Stimulated activated CD8-positive, alpha-beta memory T cell treated with anti-CD3 and anti-CD28 coated beads, Interleukin-12 subunit alpha, Interleukin-12 subunit beta, amount 100 ng/mL, for 4 hours (primary cell): ENCODE measurements around the gene WNT1.

Experiments
- DNase-seq: peaks from one replicate; pipeline ENCODE4 v3.0.0-alpha.2; 2020; ENCODE audit warnings: low read depth

The WNT1 gene

DNA sequence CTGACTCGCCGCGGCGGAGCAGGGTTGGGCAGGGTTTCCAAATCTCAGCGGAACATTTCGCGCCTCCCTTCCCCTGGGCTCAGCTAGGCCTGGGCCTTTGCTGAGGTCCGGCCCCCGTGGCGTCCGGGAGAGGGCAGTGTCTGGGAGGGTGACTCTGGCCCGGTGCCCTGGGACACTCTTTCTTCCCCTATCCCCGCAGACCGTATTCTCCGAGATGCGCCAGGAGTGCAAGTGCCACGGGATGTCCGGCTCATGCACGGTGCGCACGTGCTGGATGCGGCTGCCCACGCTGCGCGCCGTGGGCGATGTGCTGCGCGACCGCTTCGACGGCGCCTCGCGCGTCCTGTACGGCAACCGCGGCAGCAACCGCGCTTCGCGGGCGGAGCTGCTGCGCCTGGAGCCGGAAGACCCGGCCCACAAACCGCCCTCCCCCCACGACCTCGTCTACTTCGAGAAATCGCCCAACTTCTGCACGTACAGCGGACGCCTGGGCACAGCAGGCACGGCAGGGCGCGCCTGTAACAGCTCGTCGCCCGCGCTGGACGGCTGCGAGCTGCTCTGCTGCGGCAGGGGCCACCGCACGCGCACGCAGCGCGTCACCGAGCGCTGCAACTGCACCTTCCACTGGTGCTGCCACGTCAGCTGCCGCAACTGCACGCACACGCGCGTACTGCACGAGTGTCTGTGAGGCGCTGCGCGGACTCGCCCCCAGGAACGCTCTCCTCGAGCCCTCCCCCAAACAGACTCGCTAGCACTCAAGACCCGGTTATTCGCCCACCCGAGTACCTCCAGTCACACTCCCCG lies 3.0 kb downstream of the WNT1 start:
- peak; percentile 24 for DNase-seq

DNA sequence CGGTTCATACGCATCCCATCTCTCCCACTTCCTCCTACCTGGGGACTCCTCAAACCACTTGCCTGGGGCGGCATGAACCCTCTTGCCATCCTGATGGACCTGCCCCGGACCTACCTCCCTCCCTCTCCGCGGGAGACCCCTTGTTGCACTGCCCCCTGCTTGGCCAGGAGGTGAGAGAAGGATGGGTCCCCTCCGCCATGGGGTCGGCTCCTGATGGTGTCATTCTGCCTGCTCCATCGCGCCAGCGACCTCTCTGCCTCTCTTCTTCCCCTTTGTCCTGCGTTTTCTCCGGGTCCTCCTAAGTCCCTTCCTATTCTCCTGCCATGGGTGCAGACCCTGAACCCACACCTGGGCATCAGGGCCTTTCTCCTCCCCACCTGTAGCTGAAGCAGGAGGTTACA lies 3.6 kb downstream of the WNT1 start:
- no peak for DNase-seq

DNA sequence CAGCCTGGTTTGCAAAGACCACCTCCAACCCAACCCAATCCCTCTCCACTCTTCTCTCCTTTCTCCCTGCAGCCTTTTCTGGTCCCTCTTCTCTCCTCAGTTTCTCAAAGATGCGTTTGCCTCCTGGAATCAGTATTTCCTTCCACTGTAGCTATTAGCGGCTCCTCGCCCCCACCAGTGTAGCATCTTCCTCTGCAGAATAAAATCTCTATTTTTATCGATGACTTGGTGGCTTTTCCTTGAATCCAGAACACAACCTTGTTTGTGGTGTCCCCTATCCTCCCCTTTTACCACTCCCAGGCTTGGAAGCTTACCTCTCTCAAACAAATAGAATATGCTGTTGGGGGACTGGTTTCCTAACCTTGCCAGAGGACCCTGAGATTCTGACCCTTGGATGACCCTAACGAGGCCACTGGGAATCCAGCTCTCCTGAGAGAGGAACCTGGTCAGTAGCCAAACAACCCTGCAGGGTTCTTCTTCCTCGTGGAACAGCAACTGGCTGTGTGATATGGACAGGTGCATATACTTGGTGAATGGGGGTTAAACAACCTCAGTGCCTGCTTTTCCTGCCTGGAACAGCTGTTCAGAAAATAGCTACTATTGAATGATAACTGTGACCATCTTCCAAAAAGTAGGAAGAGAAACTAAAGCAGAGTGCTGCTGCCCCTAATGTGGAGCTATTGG lies 4.4 kb downstream of the WNT1 start:
- no peak for DNase-seq

DNA sequence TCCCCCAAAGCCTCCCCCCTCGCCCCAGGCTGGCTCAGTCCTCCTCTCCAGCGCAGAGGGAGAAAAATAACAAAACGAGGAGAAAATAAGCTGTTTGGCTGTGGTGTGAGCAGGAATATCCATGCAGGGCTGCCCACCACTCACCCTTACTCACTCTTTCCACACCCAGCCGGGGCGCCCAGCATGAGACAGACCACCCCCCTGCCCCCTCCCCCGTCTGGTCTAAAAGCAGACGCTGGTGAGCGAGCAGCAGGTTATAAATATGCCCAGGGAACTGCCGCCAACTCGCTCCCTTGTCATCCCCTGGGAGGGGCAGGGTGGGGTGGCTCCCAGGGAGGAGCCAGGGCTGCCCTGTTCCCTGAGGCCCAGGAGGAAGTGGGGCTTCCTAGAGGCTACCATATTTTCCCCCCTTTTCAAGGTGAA lies 7.4 kb downstream of the WNT1 start:
- DNase-seq = no peak

DNA sequence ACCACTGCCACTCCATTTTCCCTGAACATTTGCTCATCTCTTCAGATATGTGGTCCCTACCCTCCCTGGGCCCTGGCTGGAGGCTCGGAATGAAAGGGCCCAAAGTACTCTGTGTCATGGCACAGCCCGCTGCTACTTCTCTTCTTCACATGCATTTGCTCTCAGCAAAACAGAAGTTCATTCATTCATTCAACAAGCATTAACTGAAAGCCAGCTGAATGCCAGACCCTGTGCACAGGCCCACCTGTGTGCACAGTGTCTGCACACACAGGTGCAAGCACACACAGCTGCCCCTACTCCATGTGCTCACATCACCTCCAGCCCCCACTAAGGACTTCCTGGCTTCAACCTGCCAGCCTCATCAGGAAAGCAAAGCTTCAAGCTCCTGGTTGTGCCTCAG lies 7.8 kb downstream of the WNT1 start:
- no peak for DNase-seq

DNA sequence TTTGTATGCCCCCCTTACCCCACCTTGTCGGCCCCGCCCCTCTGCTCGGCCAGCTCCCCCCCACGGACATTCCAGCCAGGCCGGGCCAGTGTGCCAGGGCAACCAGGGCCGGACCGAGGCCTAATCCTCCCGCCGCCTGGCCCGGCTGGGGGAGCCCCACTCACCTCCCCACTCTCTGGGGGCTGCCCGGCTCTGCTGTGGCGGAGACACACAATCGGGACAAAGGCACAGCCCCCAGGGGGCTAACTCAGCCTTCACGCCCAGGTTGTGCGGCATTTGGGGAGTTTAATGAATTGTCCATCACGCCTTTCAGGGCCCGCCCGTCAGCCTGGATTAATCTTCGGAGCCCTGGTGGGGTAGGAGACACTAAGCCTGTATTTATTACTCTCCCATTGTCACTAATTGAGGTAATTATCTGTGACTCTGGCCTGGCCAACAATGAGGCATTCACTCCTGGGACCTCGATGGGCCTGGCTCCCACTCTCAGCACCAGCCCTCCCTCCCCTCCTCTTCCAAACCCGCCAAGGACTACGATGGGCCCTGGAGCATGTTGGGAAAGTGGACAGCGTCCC lies 8.7 kb downstream of the WNT1 start:
- DNase-seq = no peak

DNA sequence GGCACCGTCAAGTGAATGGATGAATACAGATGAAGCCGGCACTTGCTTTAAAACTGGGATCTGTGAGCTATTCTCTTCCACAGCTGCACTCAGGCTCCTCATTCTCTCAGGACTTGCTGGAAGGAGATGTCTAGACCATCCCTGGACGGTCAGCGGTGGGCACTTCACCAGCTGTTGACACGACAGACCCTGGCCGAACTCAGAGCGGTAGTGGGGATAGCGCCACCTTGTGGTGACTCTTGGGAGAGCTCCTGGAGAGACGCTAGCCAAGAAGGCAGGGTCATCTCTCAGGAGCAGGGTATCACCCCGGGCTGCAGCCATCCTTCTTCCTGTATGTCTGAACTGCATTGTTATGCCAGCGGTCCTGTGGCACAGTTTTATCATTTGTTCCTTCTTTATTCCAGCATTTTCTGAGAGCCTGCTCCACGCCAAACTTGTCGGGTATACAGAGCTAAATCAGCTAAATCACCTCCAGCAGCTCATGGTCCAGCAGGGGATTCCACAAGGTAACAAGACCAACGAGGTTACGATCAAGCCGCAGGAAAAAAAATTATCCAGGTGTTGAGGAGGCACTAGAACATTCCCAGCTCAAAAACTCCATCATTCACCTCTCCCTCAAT lies 10.0 kb downstream of the WNT1 start:
- peak; percentile 41 for DNase-seq

DNA sequence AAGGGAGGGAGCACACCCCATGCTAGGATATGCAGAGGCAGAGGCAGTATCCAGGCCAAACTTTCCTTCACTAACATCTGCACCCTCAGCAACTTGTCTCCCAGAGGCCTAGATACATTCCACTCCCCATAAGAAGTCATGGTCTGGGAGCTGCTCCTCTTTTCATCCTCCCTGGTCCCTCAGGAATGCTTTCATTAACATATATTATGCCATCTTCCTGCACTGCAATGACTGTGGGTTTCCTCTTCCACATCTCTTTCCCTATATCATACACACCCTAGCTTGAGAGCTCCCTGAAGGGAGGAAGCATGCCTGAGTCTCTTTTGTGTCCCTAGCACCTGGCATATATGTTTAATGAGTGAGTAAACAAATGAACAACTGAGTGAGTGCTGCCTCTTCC lies 12.4 kb downstream of the WNT1 start:
- no peak for DNase-seq

DNA sequence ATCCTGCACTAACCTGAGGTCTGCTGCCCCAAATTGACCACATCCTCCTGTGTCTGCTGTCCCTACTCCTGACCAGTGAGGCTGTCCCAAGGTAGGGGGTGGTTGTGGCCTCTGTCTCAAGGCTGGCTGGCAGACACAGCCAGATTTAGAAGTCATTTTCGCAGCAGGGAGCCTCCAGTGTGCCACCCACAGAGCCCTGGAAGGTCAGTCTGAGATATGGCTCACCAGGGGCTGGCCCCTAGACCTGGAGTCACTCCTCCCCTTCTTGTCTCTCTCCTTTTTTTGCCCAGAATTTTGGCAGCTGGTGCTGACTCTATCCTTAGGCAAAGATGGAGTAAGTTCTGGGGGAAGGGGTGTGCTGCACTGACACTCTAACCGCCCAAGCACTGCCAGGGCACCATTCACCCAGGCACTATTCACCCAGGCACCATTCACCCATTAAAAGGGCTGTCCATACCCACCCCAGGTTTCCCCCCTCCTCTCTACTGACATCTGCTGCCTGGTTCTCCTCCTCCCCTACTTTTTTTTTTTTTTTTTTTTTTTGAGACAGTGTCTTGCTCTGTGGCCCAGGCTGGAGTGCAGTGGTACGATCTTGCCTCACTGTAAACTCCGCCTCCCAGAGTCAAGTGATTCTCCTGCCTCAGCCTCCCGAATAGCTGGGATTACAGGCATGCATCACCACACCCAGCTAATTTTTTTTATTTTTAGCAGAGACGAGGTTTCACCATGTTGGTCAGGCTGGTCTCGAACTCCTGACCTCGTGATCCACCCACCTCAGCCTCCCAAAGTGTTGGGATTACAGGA lies 13.3 kb downstream of the WNT1 start:
- no peak for DNase-seq

DNA sequence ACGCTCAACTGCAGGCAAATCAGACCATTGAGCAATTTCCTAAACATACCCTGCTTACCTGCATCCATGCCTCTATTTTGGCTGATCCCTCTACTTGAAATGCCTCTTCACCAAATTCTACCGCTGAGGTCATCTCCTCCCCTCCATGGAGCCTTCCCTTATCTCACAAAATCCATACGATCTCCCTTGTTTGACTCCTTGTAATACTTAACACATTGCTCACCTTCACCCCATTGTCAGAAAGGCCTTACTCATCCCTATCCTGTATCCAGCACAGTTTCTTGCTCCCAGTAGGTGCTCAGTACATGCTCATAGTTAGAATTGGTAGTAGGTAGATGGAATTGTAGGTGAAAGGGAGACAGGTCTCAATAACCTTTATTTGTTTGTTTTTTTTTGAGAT lies 15.7 kb downstream of the WNT1 start:
- DNase-seq = no peak

DNA sequence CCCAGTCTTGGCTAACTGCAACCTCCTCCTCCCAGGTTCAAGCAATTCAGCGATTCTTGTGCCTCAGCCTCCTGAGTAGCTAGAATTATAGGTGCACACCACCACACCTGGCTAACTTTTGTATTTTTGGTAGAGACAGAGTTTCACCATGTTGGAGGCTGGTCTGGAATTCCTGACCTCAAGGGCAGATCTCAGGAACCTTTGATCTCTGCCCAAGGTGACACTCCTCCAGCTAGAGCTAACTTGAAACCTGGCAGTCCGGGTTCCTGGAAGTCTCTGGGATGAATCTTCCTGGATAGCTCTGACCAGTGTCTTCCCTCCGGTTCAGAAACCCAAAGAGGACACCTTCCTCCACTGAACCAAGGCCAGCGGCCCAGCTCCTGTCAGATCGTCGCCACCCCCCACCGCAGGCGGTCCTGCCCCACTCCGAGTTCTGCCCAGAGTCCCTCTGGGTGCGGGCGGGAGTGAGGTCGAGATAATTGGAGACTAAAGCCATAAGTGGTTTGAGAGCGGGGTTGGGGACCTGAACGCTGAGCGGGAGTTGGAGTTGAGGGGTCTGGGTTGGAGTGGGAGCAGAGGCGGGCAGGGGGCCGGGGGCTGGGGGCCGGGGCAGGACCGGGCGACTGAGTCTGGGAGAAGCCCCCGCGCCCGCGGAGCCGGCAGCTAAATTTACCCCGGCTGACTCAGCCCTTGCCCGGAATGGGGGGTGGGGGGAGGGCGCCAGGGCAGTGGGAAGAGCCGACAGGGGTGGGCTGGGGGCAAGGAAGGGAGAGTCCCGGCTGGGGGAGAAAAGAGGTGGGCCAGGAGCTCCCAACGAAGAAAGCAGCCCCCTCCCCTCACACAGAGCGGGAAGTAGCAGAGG lies 16.3 kb downstream of the WNT1 start:
- no peak for DNase-seq

DNA sequence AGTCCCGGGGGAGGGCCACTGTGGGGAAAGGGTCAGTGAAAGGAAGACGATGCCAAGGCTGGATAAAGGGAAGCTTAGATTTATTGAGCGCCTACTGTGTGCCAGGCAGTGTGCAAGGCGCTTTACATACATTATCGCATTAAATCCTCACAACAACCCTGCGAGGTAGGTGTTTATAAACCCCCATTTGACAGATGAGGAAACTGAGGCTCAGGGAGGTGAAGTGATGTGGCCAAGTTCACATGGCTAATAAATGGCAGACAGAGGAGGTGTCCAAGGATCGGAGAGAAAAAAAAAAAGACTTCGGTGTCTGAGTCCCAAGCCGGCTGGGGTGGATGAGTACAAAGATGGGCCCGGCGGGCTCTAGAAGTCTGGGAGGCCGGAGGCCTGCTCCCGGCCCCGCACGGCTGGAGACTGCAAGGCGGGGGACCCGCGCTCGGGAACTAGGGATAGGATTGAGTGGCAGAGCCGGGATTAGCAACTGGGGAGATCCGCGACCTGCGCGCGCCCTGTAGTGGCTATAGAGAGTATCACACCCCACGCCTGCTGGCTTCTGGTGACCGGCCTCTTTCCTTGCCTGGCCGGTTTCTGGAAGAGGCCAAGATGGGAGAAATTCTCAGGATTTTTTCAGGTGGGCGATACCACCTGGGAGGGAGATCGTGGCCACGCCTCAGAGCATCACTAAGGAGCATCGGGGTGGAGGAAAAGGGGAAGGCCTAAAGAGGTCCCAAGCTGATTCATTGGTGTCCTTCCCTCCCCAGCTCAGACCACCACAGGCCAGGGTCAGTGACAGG lies 17.2 kb downstream of the WNT1 start:
- no peak for DNase-seq

DNA sequence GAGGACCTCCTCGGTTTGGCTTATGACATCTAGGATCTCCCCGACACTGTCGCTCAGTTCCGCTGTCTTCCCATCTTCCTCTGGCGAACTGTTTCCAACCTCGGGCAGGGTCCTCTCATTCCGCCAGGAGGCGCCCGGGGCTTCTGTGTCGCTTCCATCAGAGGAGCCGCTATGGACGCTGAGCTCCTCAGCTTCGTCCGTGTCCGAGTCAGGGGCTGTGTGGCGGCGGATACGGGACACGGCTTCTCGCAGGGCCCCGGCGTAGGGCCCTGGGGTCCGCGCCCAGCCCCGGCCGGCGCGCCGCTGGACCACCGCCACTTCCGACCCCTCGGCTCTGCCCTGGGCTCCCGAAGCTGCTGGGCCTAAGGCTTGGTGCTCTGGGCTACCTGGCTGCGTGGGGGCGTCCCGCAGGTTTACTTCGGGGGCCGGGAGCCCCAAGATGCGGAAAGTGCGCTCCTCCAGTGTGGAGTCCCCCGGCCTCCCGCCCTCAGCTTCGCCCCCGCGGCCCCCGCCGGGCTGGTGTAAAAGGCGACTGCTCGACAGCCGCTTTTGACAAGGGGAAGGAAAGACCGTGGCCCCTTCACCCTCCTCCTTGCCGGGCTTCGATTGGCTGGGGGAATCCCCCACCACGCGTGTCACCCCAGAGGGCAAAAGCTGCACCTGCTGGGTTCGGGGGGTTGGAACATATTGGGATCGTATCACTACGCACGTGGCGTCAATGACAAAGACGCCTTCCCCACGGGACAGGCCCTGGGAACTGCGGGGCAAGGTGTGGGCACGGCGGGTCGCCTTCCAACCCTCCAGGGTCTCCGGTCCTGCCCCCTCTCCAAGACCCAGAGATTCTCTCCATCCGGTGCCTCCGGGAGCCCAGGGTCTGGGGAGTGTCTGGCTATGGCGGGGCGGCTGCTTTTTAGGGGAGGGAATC lies 18.9 kb downstream of the WNT1 start:
- DNase-seq = peak; percentile 48

DNA sequence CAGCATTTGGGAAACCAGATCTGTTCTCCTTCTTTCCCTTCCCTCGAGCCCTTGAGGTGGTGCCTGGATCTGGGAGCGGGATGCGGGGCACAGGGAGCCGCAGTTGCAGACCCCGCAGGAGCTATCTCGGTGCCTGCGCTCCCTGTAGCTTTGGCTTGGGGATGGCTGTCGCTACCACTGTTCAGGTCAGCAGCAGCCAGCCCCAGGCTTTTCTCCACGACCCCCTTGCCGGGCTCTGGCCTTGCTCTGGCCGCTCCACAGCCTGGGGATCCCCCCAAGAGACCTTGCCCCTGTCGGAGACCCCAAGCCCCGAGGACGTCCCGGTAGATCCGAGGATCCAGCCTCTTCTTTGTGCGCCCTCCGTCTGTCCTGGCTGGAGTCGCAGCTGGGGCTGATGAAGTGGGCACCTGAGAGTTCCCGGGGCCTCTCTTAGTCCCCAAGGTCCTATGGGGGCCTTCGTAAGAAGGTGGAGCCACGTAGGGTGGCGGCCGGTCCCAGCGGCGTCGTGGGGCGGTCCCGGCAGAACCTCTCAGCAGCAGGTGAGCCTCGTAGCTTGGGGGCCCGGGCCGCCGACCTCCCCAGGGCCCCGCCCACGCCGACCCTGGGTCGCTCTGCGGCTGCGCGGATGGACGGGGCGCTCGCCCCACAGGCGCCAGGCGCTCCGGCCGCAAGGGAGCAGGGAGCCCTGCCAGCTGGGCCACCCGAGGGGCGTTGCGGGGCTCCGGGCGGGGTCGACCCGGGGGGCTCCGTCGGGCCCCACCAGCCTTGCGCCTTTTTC lies 19.8 kb downstream of the WNT1 start:
- peak; percentile 20 for DNase-seq

DNA sequence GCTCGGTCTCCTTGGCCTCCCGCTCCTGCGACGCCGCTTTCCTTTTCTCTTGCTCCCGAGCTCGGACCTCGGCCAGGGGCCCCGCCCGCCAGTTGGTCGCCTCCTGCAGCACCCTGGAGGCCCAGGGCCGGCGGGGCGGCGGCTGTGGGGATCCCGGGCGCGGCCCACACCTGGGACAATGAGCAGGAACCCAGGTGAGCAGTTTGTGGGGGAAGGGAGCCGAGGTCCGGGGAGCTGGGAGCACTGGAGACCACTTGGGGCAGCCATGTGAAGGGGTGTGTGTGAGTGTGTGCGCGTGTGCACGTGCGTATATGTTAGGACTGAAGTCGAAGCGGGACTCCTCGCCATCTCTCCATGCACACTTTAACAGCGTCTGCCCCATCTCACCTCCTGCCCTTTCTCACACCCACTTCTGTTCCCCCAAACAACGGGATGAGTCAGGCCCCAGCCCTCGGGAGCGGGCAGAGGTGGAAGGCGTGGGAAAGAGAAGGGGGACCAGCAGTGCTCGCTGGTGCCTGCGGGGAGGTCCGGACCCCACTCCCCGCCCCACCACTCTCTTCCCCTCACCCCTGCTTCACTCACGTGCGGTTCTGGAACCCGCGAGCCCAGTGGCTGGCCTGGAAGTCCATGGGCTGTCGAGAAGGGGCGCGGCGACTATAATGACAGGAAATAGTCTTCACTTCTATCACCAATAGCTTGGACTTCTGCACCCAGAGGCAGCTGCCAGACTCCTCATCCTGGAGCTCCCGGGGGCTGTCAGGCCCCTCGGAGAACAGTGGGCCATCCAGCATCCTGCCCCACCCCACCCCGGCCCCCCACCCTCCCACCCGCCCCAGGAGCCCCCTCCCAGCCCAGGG lies 20.6 kb downstream of the WNT1 start:
- peak; percentile 13 for DNase-seq

DNA sequence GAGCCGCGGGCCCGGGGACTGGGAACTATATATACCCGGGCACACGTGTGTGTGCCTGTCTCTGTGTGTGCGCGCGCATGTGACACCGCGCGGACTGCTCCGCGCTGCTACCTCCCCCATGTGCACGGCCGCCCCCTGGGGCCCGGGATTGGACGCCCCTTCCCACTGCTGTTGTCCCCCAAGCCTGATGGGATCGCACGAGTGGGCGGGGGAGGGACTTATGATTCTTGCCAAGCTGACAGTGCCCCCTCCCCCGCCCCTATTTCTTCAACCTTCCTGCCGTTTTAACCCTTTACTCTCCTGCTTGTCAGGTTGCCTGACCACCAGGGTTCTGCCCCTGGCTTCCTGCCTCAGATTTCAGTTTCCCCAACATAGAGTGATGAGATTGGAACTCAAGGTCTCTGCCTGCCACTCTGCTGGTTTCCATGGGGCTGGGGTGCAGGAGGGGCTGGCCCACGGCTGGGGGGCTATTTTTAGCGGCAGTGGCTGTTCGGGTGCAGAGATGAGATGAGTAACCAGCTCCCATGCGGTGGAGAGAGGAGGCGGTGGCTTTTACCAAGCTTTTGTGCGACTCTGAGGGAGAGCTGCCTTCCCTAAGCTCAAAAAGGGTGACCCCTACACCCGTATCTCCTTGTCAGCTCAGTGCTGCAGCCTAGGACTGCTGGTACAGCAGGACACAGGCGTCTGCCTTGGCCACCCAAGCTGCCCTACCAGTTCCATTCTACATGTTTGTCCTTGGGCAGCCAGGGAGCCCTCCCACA lies 21.4 kb downstream of the WNT1 start, which contains the start of gene DDN:
Gene DDN, minus strand, starts transcription at position 5 of the 761 bp plus-strand sequence. CDS start 88 bp downstream, outside the sequence.
- peak; percentile 28 for DNase-seq
